ENCODE measurements around the gene UBE2N. TPM values are rescaled to one million over a fixed set of nuclear protein-coding genes. Genes with fewer than 3 reads are reported as not detected.
"Not testable (repeated sequence)": the region's sequence is repeated elsewhere in the genome, so short reads cannot be mapped to it uniquely, and the experiment has no call there.

Gene UBE2N
- total RNA-seq, 4 donors from 2014 or later = 18.0 to 26.4 (median 22.1) TPM

- DNase-seq = no peak
- Histone ChIP-seq H3K27ac (no peak overlapping the region), H3K9me3 (no peaks in the 10 kb centered on the region), H3K36me3 (peaks cover 0 to 12% (median 0%) of the 10 kb centered on the region in 3 donors), H3K4me1 (peaks cover 0 to 15% (median 0%) of the 10 kb centered on the region in 4 donors), H3K4me3 (no peak overlapping the region), H3K27me3 (no peaks in the 10 kb centered on the region)
- TF ChIP-seq POLR2A (IDR thresholded peaks at IDR 0.05) (no peak), CTCF (IDR thresholded peaks at IDR 0.05) (no peak)
These were observed 28.7 kb downstream of the UBE2N start for GRCh38 chr12:93413064-93413463.

GRCh38 chr12:93412396-93412795 is 29.4 kb downstream of the UBE2N start:
- H3K4me1 ChIP-seq = peaks cover 0 to 15% (median 0%) of the 10 kb centered on the region in 4 donors
- DNase-seq, H3K4me3 ChIP-seq, H3K27ac ChIP-seq, H3K9me3 ChIP-seq, H3K27me3 ChIP-seq: not testable (repeated sequence)
- H3K36me3 ChIP-seq = peaks cover 0 to 12% (median 0%) of the 10 kb centered on the region in 3 donors

- DNase-seq = not testable (repeated sequence)
These were observed 30.7 kb downstream of the UBE2N start for GRCh38 chr12:93411060-93411459.

GRCh38 chr12:93409343-93410187 is 32.2 kb downstream of the UBE2N start:
- not testable (repeated sequence) for DNase-seq, H3K4me1 ChIP-seq

More at GRCh38 chr12:93411060-93411459, 30.7 kb downstream of the UBE2N start:
- H3K27ac ChIP-seq, H3K4me1 ChIP-seq, H3K4me3 ChIP-seq, H3K27me3 ChIP-seq, H3K9me3 ChIP-seq: not testable (repeated sequence)
- H3K36me3 ChIP-seq = peaks cover 0 to 12% (median 0%) of the 10 kb centered on the region in 3 donors

GRCh38 chr12:93408813-93409212 is 32.9 kb downstream of the UBE2N start:
- Histone ChIP-seq H3K9me3 (no peaks in the 10 kb centered on the region), H3K27ac (no peak overlapping the region), H3K27me3 (no peaks in the 10 kb centered on the region), H3K36me3 (peaks cover 0 to 12% (median 0%) of the 10 kb centered on the region in 3 donors), H3K4me3 (no peak overlapping the region), H3K4me1 (no peaks in the 10 kb centered on the region)
- DNase-seq = no peak
- TF ChIP-seq POLR2A (IDR thresholded peaks at IDR 0.05) = no peak
- no peak for TF ChIP-seq CTCF (IDR thresholded peaks at IDR 0.05)

More at GRCh38 chr12:93409343-93410187, 32.2 kb downstream of the UBE2N start:
- not testable (repeated sequence) for H3K27me3 ChIP-seq, H3K4me3 ChIP-seq, H3K9me3 ChIP-seq, H3K27ac ChIP-seq
- peaks cover 0 to 12% (median 0%) of the 10 kb centered on the region in 3 donors for H3K36me3 ChIP-seq

GRCh38 chr12:93407963-93408283 is 33.8 kb downstream of the UBE2N start:
- no peak overlapping the region for H3K4me3 ChIP-seq
- H3K36me3 ChIP-seq = peaks cover 0 to 12% (median 0%) of the 10 kb centered on the region in 3 donors
- DNase-seq = no peak
- no peaks in the 10 kb centered on the region for H3K4me1 ChIP-seq
- H3K9me3 ChIP-seq = no peaks in the 10 kb centered on the region
- H3K27ac ChIP-seq = no peak overlapping the region
- no peak for TF ChIP-seq POLR2A (IDR thresholded peaks at IDR 0.05)
- no peak for TF ChIP-seq CTCF (IDR thresholded peaks at IDR 0.05)
- H3K27me3 ChIP-seq = no peaks in the 10 kb centered on the region

- no peak overlapping the region for H3K27ac ChIP-seq
- no peak for DNase-seq
- peaks cover 0 to 18% (median 0%) of the 10 kb centered on the region in 3 donors for H3K36me3 ChIP-seq
- TF ChIP-seq CTCF (IDR thresholded peaks at IDR 0.05) = no peak
- no peak for TF ChIP-seq POLR2A (IDR thresholded peaks at IDR 0.05)
- H3K4me1 ChIP-seq = no peaks in the 10 kb centered on the region
- H3K4me3 ChIP-seq = no peak overlapping the region
- no peaks in the 10 kb centered on the region for H3K27me3 ChIP-seq
- no peaks in the 10 kb centered on the region for H3K9me3 ChIP-seq
These were observed 34.4 kb downstream of the UBE2N start for GRCh38 chr12:93407054-93407962.
